NCI-H2196 (cell line): Measurements from ENCODE around the gene JAK1.
"Not testable (repeated sequence)": the region's sequence is repeated elsewhere in the genome, so short reads cannot be mapped to it uniquely, and the experiment has no call there.

ENCODE experiments used
- DNase-seq: peaks from one replicate; lab custom pipeline; 2025; ENCODE audit not compliant: unreplicated experiment; lab: John Stamatoyannopoulos, UW

Gene JAK1

GRCh38 chr1:64923294-64923718, 43.0 kb downstream of the JAK1 start:
- no peak for DNase-seq

GRCh38 chr1:64922336-64922735, 44.0 kb downstream of the JAK1 start:
- no peak for DNase-seq

DNA sequence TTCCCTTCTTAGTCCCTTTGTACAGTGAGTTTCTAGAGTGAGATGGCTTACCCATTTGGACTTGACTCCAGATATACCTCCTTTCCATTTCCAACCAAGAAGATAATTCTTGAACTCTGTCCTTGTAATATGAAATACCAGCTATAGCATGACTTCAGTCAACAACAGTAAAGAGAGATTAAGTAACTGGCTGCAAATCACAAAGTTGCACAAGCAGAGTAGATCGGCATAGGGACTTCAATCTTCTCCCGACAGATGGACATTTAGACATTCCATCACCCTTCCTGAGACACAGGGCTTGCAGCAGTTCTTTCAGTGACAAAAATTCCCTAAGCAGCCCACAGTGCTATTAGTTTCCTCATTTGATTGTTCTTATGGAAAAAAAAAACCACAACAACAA, 44.6 kb downstream of the JAK1 start:
- DNase-seq = no peak

GRCh38 chr1:64920941-64921589, 45.3 kb downstream of the JAK1 start:
- no peak for DNase-seq

DNA sequence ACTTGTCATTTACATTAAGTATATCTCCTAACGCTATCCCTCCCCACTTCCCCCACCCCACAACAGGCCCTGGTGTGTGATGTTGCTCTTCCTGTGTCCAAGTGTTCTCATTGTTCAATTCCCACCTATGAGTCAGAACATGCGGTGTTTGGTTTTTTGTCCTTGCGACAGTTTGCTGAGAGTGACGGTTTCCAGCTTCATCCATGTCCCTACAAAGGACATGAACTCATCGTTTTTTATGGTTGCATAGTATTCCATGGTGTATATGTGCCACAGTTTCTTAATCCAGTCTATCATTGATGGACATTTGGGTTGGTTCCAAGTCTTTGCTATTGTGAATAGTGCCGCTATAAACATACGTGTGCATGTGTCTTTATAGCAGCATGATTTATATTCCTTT, 47.2 kb downstream of the JAK1 start:
- DNase-seq = not testable (repeated sequence)

GRCh38 chr1:64917907-64918306, 48.4 kb downstream of the JAK1 start:
- no peak for DNase-seq

- DNase-seq = no peak
Observed at GRCh38 chr1:64917328-64917861, 49.0 kb downstream of the JAK1 start.

DNA sequence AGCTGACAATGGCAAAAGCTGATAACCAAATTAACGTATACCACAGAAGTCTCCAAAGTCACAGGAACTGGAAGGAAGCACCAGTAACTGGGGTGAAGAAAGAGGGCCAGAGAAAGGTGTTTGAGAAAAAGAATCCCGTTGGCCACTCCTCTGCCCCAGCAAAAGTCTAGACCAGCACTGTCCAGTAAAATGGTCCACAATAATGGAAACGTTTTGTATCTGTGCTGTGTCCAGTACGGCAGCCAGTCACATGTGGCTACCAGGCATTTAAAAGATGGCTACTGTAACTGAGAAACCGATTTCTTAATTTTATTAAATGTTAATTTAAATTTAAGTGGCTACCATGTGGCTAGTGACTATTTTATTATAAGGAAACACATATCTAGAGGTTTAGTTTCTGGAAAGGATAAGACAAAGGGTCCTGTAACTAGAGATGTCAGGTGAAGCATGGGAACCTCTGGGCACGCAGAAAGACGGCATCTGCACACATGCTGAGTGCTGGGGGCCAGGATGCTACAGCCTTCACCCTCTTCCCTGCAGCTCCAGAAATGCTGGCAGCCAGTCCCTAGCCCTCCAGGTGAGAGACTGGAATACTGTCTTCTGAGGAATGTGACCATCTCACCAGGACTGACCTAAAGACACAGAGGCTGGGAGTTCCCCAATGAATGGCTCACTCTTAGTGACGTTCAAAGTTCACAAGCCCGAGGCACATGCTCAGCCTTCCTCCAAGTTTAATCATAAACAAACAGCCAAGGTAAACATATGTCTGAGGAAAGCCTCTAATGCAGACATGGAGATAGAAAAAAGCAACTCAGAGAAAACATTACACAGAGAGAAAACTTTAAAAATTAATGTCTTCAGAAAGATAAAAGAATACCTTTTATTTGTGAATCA, 50.7 kb downstream of the JAK1 start:
- DNase-seq = no peak

DNA sequence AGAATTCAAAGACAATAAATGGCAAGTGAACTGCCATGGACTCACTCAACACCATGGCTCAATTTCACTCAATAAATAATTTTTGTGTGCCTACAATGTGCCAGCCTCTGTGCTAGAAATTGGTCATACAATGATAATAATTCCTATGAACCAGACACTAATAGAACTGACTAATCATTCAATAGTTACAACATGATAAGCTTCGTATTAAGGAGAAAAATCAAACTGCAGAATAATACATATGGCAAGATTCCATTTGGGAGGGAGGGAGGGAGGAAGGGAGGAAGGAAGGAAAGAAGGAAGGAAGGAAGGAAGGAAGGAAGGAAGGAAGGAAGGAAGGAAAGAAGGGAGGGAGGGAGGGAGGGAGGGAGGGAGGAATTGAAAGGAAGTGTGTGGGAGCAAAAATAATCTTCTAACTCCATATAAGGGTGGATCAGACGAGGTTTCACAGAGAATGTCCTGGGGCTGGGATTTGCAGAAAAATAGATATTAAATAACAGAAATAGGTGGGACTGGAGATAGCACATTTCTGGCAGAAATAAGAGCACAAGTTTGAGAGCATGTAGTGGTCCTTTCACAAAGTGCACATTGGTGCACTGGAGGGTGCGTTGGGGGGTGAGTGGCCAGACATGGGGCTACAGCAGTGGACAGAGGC, 52.9 kb downstream of the JAK1 start:
- DNase-seq = no peak

GRCh38 chr1:64912191-64912590, 54.2 kb downstream of the JAK1 start:
- DNase-seq = no peak

GRCh38 chr1:64911326-64911725, 55.0 kb downstream of the JAK1 start:
- DNase-seq = no peak

- no peak for DNase-seq
Observed at GRCh38 chr1:64909031-64909430, 57.3 kb downstream of the JAK1 start.

DNA sequence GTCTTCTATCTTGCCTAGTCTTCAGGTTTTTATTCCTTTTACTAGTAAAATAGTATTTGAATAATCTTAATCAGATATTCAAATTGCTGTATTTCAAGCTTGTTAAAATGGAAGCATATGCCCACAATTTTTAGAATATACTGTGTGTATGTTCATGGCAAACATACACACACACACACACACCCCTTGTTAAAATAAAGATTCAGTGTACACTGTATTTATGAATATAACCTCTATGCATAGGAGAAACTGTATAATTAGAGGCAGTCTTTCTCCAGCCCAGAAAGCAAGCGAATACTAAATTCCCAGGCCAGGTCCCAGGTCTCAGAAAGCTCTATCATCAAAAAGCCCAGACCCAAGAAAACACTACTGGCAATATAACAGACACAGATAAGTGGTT, 57.8 kb downstream of the JAK1 start:
- no peak for DNase-seq

DNA sequence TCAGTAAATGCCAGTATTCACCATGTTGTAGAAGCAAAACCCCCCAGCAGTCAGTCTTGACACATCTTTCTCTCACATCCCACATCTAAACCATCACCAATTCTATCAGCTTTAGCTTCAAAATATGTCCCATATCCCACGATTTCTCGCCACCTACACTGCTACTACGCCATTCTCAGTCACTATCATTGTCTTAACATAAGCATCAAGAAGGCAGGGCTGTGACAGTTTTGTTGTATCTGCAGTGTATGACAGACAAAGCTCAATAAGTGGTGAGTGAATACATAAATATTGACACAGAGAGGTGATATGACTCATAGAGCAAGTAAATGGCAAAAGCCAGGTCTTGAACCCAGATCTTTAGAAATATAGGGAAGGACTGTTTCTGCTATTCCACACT, 59.9 kb downstream of the JAK1 start:
- DNase-seq = no peak

DNA sequence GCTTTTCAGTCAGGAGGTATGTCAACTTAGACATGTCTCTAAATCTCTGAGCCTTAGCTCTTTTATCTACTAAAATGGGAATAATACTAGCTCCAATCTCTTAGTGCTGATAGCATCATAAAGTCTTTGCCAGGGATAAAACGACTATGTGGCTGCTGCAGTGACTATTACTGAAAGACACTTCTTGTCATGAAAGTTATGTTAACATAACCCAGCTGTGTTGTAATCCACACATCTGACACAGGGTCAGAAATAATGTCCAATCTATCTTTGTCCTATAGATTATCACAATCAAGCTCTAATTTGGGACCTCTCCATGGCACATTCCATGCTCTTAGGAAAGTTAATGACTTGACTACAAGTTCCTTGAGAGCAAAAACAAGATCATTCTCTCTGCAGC, 62.8 kb downstream of the JAK1 start:
- DNase-seq = no peak

- DNase-seq = no peak
Observed at GRCh38 chr1:64901663-64902062, 64.7 kb downstream of the JAK1 start.

GRCh38 chr1:64900916-64901315, 65.4 kb downstream of the JAK1 start:
- DNase-seq = no peak

DNA sequence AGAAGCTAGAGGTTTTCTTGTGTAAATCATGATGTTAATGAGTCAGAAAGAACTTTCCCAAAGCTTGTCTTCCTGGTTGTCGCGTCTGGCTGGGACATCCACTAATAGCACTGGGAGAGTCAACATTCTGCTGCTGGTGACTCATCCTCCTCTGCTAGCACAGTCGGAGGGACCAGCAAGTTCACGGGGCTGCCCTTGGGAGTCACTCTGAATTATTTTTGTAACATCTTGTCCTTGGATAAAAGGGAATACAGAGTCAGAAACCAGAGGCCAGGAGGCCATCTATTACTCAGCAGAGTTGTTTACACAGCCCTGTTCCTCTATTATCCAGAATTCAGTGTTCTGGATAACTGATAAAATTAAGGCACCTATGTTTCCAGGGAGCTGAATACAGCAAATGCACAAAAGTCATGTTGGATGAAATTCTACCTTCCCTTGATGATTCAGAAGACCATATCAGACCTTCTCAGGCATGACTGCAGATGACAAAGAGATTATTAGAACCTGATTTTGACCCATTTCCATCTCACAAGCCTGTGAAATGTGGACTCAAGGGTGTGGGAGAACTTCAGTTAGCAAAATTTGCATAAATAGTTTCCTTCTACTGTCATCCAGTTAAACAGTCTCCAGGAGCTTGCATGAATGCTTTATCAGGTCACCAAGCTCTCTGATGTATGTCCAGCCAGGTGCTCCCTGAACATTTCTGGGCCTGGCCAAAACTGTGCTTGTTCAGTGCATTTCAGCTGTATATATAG, 68.1 kb downstream of the JAK1 start:
- DNase-seq = peak; percentile 49

- no peak for DNase-seq
Observed at GRCh38 chr1:64896551-64896950, 69.8 kb downstream of the JAK1 start.

DNA sequence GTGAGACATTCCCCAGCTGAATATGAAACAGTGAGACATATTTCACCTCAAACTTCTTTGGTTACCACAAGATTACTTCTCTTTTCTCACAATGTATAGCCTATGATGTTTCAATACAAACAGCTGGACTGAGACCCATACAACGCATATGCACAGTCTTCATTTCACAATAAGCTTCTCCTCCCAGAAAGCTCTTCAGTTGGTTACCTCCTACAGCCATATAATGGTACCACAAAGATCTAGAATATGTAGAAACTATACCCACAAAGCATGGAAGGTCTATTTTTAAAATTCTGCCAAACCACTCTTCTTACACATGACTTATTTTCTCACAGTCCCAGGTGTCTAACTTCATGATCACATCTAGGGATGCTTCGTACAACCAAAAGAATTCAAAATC, 70.8 kb downstream of the JAK1 start:
- DNase-seq = no peak
